ENCODE measurements around the gene EPN3. TPM values are rescaled to one million over a fixed set of nuclear protein-coding genes. Genes with fewer than 3 reads are reported as not detected.

Gene EPN3
- total RNA-seq, 1 donor from 2014 or later, result not detected

DNA sequence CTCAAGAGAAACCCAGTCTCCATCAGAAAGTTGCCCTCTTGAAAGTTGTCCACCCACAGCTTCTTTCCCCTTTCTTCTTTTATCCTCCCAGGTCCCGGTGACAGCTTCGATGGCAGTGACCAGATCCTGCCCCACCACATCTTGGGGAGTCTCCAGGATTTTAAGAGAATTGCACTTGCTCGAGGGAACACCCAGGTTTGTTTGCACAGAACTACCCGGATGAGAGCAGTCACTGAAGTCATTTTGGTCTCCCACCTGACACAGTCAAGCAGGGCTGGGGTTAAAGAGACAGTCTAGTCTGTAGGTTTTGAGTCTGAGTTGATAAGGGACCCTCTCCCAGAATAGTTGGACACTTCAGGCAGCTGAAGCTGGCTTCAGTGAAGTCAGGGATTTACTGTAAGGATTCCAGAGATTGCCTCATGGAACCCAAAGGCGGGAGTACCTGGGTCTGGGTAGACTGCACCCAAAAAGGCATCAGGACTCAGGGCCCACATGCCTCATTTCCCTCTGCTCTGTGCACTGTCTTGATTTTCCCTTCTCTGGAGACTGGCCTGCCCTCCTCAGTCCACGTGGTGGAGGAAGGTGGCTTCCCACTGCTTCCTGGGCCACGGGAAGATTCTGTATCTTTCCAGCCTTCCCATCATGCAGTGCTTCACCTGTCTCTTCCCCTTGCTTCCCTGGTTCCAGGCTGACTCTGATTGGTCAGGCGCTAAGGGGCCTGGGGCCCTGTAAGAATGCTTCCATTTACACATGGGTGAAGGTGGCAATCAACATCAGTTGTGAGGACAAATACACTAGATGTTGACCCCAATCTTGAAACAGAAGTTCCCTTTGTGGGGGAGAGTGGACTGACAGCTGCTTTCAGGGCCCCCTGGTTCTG, 14.8 kb upstream of the EPN3 start:
- H3K4me1 Mint-ChIP-seq (ENCODE audit: low read depth), result peaks cover 13% of the 10 kb centered on the region
- intact Hi-C loops (cut with micrococcal nuclease), result no loop called here
- H3K27me3 Mint-ChIP-seq (ENCODE audit: insufficient read depth), result peaks cover 2% of the 10 kb centered on the region
- no peak for DNase-seq (ENCODE audit: low spot score)
- peaks cover 2% of the 10 kb centered on the region for H3K36me3 Mint-ChIP-seq (ENCODE audit: low read depth)
- H3K9me3 Mint-ChIP-seq, result no peaks in the 10 kb centered on the region
- no peak overlapping the region for H3K4me3 Mint-ChIP-seq
- no peak overlapping the region for H3K27ac Mint-ChIP-seq

DNA sequence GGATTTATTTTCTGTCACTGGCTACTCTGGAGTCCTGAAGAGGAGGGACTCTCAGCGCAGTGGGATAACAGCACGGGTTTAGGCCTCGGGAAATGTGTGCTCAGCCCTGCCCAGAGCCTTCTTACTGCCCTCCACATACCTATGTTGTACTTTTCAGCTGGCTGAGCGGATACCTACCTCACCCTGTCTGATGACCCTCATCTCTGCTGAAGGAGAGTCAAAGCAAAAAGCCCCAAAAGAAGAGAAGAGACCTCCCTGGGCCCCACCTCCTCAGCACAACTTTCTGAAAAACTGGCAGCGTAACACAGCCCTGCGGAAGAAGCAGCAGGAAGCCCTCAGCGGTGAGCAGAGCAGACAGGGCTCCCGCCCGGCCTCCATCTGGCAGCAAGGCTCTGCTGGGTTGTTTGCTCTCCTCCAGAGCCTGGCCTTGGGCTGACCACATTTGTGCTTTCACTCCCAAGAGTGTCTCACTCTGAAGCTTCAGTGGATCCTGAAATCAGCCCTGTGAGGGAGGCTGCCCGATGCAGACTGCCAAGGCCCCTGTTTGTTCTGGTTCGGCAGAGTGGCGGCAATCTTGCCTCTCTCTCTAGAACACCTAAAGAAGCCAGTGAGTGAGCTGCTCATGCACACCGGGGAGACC, 14.0 kb upstream of the EPN3 start:
- DNase-seq (ENCODE audit: low spot score), result no peak
- H3K36me3 Mint-ChIP-seq (ENCODE audit: low read depth), result peaks cover 2% of the 10 kb centered on the region
- H3K27me3 Mint-ChIP-seq (ENCODE audit: insufficient read depth), result peaks cover 2% of the 10 kb centered on the region
- H3K4me3 Mint-ChIP-seq, result no peak overlapping the region
- intact Hi-C loops (cut with micrococcal nuclease), result no loop called here
- H3K27ac Mint-ChIP-seq, result no peak overlapping the region
- no peaks in the 10 kb centered on the region for H3K9me3 Mint-ChIP-seq
- H3K4me1 Mint-ChIP-seq (ENCODE audit: low read depth), result peaks cover 13% of the 10 kb centered on the region

DNA sequence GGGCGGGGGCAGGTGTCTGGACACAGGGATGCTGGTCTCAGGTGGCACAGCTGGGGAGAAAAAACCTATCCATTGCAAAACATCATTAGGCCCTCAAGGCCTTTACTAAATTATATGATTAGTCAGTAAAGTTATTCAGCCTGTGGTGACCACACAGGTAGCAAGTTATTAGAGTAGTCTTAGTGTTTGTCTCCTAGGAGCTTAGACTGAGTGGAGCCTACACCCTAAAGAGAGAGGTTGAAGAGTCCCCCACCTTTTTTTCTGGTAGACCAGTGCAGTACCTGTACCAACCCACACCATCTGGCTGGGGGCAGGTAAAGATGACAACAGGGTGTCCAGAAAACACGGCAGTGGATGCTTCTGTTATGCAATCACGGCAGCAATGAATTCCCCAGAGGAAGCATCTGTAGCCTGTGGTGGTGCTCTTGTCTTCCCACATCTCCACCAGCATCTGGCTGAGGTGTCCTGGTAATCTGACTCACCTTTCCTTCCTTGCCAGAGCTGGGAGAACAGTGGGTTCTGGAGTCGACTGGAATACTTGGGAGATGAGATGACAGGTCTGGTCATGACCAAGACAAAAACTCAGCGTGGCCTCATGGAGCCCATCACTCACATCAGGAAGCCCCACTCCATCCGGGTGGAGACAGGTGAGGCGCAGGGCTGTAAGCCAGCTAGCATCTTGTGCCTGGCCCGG, 13.2 kb upstream of the EPN3 start:
- H3K36me3 Mint-ChIP-seq (ENCODE audit: low read depth), result peaks cover 2% of the 10 kb centered on the region
- H3K9me3 Mint-ChIP-seq, result no peaks in the 10 kb centered on the region
- no peak for DNase-seq (ENCODE audit: low spot score)
- H3K27ac Mint-ChIP-seq, result no peak overlapping the region
- H3K4me3 Mint-ChIP-seq, result no peak overlapping the region
- intact Hi-C loops (cut with micrococcal nuclease), result no loop called here
- H3K4me1 Mint-ChIP-seq (ENCODE audit: low read depth), result peaks cover 13% of the 10 kb centered on the region
- peaks cover 2% of the 10 kb centered on the region for H3K27me3 Mint-ChIP-seq (ENCODE audit: insufficient read depth)

DNA sequence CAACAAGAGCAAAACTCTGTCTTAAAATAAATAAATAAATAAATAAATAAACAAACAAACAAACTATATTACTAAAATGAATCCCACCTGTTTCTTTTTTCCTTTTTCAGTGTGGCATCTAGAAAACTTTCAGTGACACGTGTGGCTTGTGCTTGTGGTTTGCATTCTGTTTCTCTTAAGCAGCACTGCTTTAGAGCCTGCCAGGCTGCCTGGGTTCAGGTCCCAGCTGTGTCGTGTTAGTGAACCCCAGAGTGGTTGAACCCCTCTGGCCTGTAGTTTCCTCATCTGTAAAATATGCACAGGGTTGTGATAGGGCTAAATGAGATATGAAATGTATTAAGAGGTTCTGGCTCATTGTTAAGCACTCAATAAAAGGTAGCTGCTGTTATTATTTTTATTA, 12.1 kb upstream of the EPN3 start:
- H3K27ac Mint-ChIP-seq, result no peak overlapping the region
- intact Hi-C loops (cut with micrococcal nuclease), result no loop called here
- peaks cover 4% of the 10 kb centered on the region for H3K27me3 Mint-ChIP-seq (ENCODE audit: insufficient read depth)
- H3K9me3 Mint-ChIP-seq, result no peaks in the 10 kb centered on the region
- H3K4me3 Mint-ChIP-seq, result no peak overlapping the region
- no peaks in the 10 kb centered on the region for H3K36me3 Mint-ChIP-seq (ENCODE audit: low read depth)
- H3K4me1 Mint-ChIP-seq (ENCODE audit: low read depth), result peaks cover 13% of the 10 kb centered on the region
- DNase-seq (ENCODE audit: low spot score), result no peak

DNA sequence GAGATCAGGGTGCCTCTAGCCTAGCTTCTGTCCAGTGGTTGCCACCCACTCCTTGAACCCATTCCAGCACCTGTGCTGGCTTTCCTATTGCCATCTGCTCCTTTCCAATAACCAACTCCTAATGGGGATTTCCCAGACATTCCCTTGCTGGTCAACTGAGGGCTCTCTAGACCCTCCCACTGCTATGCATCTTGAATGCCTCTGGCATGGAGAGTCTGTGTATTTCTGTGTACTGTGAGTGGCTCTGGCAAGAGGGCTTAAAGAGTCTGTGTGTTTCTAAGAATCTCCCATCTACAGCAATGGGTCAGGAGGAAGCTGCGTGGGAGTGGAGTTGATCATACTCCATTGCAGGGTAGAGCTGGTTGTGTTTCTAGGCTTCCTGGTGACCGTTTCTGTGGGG, 11.0 kb upstream of the EPN3 start:
- DNase-seq (ENCODE audit: low spot score), result no peak
- Mint-ChIP-seq H3K4me1 (ENCODE audit: low read depth) (peaks cover 11% of the 10 kb centered on the region), H3K27me3 (ENCODE audit: insufficient read depth) (peaks cover 4% of the 10 kb centered on the region), H3K9me3 (no peaks in the 10 kb centered on the region), H3K4me3 (no peak overlapping the region), H3K36me3 (ENCODE audit: low read depth) (no peaks in the 10 kb centered on the region), H3K27ac (no peak overlapping the region)
- intact Hi-C loops (cut with micrococcal nuclease), result no loop called here

DNA sequence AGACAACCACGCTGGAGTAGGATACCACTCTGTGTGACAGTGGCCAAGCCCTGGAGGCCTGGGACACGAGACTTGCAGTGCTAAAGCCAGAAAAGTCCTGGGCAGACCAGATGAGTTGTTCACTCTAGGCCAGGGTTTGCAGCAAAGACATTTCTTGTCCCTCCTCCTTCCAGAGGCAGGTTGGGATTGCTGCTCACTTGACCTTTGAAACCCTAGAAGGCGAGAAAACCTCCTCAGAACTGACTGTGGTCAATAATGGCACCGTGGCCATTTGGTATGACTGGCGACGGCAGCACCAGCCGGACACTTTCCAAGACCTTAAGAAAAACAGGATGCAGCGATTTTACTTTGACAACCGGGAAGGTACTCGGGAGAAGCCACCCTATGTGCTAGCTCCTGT, 9.8 kb upstream of the EPN3 start:
- H3K36me3 Mint-ChIP-seq (ENCODE audit: low read depth), result no peaks in the 10 kb centered on the region
- intact Hi-C loops (cut with micrococcal nuclease), result no loop called here
- DNase-seq (ENCODE audit: low spot score), result no peak
- no peak overlapping the region for H3K4me3 Mint-ChIP-seq
- no peaks in the 10 kb centered on the region for H3K9me3 Mint-ChIP-seq
- H3K4me1 Mint-ChIP-seq (ENCODE audit: low read depth), result no peaks in the 10 kb centered on the region
- peaks cover 4% of the 10 kb centered on the region for H3K27me3 Mint-ChIP-seq (ENCODE audit: insufficient read depth)
- no peak overlapping the region for H3K27ac Mint-ChIP-seq

DNA sequence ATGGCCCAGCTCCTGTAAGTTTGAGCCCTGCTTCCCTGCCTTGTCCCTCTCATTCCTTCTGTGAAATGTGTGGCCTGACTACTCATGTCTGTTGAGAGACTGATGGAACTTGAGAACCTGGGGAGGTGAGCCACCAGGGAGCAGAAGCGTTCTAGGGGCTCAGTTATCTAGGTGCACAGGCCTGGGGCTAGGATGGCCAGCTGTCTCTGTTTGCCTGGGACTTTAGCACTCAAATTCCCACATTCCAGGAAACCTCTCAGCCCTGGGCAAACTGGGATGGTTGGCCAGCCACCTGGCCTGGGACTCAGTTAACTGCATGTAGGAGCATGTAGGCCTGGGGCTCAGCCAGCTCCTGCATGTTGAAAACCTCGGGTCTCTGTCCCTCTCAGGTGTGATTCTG, 9.3 kb upstream of the EPN3 start:
- Mint-ChIP-seq H3K27ac (no peak overlapping the region), H3K4me1 (ENCODE audit: low read depth) (no peaks in the 10 kb centered on the region), H3K27me3 (ENCODE audit: insufficient read depth) (peaks cover 4% of the 10 kb centered on the region), H3K4me3 (no peak overlapping the region), H3K9me3 (no peaks in the 10 kb centered on the region), H3K36me3 (ENCODE audit: low read depth) (no peaks in the 10 kb centered on the region)
- intact Hi-C loops (cut with micrococcal nuclease), result no loop called here
- DNase-seq (ENCODE audit: low spot score), result no peak

DNA sequence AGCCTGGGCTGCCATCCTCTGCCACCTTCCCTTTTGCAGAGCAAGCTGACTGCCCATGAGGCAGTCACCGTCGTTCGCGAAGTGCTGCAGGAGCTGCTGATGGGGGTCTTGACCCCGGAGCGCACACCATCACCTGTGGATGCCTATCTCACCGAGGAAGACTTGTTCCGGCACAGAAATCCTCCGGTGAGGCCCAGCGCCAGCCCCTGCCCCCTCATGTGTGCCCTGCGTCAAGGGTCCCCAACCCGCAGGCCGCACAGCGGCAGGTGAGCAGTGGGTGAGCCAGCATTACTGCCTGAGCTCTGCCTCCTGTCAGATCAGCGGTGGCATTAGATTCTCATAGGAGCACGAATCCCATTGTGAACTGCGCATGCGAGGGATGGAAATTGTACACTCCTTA, 7.7 kb upstream of the EPN3 start:
- DNase-seq (ENCODE audit: low spot score), result no peak
- Mint-ChIP-seq H3K27me3 (ENCODE audit: insufficient read depth) (peaks cover 5% of the 10 kb centered on the region), H3K36me3 (ENCODE audit: low read depth) (no peaks in the 10 kb centered on the region), H3K27ac (no peak overlapping the region), H3K9me3 (no peaks in the 10 kb centered on the region), H3K4me1 (ENCODE audit: low read depth) (no peaks in the 10 kb centered on the region), H3K4me3 (no peak overlapping the region)
- intact Hi-C loops (cut with micrococcal nuclease), result no loop called here

DNA sequence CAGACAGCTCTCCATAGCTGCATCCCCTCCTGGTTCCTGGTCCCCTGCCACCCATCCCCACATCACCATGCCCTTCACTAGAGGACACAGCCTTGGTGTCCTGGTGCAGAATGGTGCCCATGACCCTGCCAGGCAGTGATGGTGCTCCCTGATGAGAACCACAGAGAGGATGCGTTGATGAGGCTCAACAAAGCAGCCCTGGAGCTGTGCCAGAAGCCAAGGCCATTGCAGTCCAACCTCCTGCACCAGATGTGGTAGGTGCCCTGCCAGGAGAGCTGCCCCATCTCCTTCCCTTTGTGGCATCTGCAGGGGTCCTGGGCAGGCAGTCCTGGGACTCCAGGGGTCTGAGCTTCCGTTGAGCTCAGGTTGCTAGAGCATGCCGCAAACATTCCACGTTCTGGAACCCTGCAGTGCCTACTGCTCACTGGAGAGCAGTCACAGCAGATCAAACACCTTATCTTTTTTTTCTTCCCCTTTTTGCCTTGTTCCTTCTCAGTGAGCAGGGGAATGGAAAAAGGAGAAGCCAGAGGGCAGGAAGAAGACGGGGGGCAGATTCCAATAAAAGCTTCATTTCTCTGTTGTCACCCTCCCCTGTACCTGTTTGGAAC, 5.3 kb upstream of the EPN3 start:
- Mint-ChIP-seq H3K9me3 (no peaks in the 10 kb centered on the region), H3K36me3 (ENCODE audit: low read depth) (no peaks in the 10 kb centered on the region), H3K27me3 (ENCODE audit: insufficient read depth) (peaks cover 21% of the 10 kb centered on the region), H3K4me1 (ENCODE audit: low read depth) (no peaks in the 10 kb centered on the region), H3K4me3 (no peak overlapping the region), H3K27ac (no peak overlapping the region)
- intact Hi-C loops (cut with micrococcal nuclease), result no loop called here
- no peak for DNase-seq (ENCODE audit: low spot score)

DNA sequence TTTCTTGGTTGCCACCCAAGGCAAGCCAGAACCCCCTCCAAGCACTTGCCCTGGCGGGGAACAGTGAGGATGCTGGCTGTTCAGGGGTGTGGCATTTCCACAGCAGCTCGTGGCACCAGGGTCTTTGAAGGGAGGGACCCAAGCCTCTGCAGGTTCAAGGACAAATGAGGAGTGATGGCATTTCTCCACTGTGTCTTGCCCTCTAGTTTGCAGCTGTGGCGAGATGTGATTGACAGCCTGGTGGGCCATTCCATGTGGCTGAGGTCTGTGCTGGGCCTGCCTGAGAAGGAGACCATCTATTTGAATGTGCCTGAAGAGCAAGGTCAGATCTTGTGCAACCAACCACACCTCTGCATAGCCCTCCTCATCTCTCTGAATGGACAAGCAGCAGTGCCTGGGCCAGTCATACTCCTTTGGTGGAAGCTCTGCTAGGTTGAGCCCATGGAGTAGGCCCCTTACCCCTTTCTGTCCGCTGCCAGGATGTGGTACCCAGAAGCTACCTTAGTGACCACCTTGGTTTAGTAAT, 4.5 kb upstream of the EPN3 start:
- H3K27me3 Mint-ChIP-seq (ENCODE audit: insufficient read depth), result peaks cover 27% of the 10 kb centered on the region
- no peaks in the 10 kb centered on the region for H3K4me1 Mint-ChIP-seq (ENCODE audit: low read depth)
- H3K9me3 Mint-ChIP-seq, result no peaks in the 10 kb centered on the region
- H3K4me3 Mint-ChIP-seq, result no peak overlapping the region
- intact Hi-C loops (cut with micrococcal nuclease), result no loop called here
- no peaks in the 10 kb centered on the region for H3K36me3 Mint-ChIP-seq (ENCODE audit: low read depth)
- H3K27ac Mint-ChIP-seq, result no peak overlapping the region
- no peak for DNase-seq (ENCODE audit: low spot score)

DNA sequence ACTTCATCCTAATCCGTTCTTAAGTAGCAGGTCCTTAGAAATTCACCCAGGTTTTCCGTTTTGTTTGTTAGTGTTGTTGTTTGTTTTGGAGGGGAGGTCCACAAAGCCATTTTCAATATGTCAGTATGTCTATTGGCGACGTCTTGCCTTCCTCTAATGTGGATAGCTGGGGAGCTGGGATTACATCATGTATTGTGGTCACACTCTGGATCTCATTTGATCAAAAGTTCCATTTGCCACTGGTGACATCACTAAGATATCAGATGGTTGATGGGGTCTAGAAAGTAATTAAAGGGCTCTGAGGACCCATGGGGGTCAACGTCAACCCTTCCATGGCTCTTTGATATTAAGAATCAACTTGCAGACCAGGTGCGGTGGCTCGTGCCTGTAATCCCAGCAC, 2.7 kb upstream of the EPN3 start:
- Mint-ChIP-seq H3K27me3 (ENCODE audit: insufficient read depth) (peaks cover 41% of the 10 kb centered on the region), H3K36me3 (ENCODE audit: low read depth) (no peaks in the 10 kb centered on the region), H3K27ac (no peak overlapping the region), H3K9me3 (no peaks in the 10 kb centered on the region), H3K4me1 (ENCODE audit: low read depth) (peaks cover 4% of the 10 kb centered on the region), H3K4me3 (no peak overlapping the region)
- DNase-seq (ENCODE audit: low spot score), result no peak
- intact Hi-C loops (cut with micrococcal nuclease), result no loop called here

DNA sequence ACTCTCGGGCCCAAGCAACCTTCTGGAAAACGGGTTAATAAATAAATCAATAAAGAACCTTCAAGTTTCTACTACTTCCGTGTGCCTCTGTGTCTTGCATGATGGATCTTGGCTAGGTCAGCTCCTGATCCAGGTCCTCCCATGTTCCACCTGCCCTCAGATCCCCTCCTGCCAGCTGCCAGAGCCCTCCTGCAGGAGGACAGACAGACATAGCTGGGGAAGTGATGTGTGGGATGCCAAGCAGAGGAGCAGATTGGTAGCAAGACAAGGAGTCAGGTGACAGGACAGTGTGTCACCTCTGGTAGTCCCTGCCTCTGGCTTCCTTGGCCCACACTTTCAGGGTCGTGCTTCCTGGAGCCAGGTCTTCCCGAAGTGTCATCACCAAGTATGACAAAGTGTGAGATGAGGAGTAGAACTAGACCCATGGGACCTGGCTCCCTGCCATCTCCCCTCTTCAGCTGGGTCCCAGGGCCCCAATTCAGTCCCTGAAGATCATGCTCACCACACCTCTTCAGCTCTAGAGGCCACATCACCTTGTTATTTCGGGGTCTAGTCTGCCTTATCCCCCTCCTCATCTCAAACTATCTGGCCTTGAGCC, 1.0 kb upstream of the EPN3 start:
- Mint-ChIP-seq H3K4me3 (no peak overlapping the region), H3K36me3 (ENCODE audit: low read depth) (peaks cover 2% of the 10 kb centered on the region), H3K27me3 (ENCODE audit: insufficient read depth) (peaks cover 47% of the 10 kb centered on the region), H3K27ac (no peak overlapping the region), H3K9me3 (no peaks in the 10 kb centered on the region), H3K4me1 (ENCODE audit: low read depth) (peaks cover 4% of the 10 kb centered on the region)
- DNase-seq (ENCODE audit: low spot score), result no peak
- intact Hi-C loops (cut with micrococcal nuclease), result no loop called here
